ENCODE data around the gene ZNF614. TPM values are rescaled to one million over a fixed set of nuclear protein-coding genes. Genes with fewer than 3 reads are reported as not detected.
A peak's percentile ranks its signal among the peaks of the same experiment; 100 is the strongest.
"Not testable (repeated sequence)": the region's sequence is repeated elsewhere in the genome, so short reads cannot be mapped to it uniquely, and the experiment has no call there.

ZNF614 gene
- polyA plus RNA-seq (ENCODE audit: insufficient read length in 3 of 3) = 10 to 100 TPM; 17.3 to 19.0 (median 17.8) TPM

DNA sequence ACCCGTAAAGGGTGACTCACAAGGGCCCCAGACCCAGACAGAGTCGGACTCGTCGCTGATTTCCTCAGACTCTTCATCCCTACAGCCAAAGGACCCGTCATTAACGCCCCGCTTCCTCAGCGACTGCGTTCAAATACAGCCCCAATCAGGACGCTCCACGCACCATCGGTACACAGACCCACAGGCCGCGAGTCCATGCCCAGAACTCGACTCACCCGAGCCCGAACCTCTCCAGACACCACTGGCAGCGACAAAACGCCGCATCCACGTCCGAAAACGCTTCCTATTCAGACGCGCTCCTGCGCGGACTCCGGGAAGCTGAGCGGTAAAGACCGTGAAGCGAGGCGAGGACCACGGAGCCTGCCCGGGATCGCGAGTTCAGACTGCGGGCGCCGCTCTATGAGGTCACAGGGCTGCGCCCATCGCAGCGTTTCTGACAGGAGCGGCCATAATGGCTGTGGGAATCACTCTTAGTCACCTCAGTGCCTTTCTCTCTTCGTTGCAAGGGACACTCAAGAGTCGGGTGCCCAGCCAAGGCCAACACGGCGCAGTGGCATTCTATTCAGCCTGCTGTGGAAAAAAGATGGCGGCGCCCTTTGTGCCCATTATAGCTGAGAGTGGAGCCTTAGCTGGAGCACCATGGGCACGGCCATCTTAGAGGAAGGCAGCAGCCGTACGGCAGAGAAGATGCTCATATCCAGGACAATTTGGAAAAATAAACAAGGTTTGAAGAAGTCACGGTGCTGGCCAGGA is at the start of gene ZNF614:
Gene ZNF614 (minus strand): TSS at position 353 of the 753 bp plus-strand sequence. CDS start 2,634 bp downstream, outside the sequence.
- DNase-seq (ENCODE audit: low read depth in 3 of 3, low spot score in 2 of 3) = peak; percentile 87 to 91 (median 91)

DNA sequence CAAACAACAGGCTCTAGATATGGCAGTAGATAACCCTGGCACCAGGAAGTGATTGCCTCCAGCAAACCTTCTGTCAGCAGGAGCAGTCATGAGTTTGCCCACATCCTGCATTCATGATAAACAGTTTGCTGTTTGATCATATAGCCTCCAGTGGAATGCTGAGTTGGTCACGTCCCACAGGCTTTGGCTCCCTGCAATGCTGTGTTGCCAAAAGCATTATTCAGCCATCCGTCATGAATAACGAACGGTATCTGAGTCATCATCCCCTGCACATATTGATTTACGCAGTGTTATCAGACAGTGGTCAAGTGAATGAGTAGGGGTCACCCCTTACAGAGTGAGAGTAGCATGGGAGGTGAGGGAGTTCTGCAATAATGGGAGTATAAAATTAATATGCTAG is 42.3 kb upstream of the ZNF614 start:
- no peak for DNase-seq (ENCODE audit: low read depth in 3 of 3, low spot score in 2 of 3)

DNA sequence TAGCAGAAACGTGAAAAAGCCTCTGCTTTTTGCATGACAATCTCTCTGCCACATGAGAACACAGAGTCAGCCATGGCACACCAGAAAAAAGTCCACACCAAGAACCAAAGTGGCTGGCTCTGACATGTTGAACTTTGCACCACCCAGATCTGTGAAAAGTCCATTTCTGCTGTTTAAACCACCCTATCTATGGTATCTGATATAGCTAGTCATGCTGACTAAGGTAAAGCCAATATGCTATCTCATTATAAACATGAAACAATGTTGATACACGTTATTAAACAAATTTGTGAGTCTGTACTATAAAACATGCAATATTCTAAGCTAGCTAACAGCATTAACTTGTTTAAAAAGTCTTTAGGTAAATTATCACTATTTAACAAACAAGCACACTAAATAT is 41.5 kb upstream of the ZNF614 start:
- DNase-seq (ENCODE audit: low read depth in 3 of 3, low spot score in 2 of 3) = no peak

DNA sequence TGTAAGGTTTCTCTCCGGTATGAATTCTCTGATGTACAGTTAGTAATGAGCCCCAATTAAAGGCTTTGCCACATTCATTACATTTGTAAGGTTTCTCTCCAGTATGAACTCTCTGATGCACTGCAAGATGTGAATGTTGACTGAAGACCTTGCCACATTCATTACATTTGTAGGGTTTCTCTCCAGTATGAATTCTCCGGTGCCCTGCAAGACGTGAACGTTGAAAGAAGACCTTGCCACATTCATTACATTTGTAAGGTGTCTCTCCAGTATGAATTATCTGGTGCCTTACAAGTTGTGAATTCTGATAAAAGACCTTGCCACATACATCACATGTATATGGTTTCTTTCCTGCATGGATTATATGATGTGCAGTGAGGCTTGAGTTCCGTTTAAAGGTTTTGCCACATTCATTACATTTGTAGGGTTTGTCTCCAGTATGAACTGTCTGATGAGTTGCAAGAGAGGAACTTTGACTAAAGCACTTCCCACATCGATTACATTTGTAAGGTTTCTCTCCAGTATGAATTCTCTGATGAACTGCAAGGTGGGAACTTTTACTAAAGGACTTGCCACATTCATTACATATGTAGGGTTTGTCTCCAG is 38.2 kb upstream of the ZNF614 start:
- DNase-seq (ENCODE audit: low read depth in 3 of 3, low spot score in 2 of 3) = no peak

DNA sequence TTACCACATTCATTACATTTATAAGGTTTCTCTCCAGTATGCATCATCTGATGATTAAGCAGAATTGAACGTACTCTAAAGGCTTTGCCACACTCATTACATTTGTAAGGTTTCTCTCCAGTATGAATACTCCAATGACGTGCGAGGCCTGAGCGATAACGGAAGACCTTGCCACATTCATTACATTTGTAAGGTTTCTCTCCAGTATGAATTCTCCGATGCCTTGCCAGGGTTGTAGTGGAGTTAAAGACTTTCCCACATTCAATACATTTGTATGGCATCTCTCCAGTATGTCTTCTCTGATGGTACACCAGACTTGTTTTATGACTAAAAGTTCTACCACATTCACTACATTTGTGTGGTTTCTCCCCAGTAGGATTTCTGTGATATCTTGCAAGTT is 37.2 kb upstream of the ZNF614 start:
- no peak for DNase-seq (ENCODE audit: low read depth in 3 of 3, low spot score in 2 of 3)

DNA sequence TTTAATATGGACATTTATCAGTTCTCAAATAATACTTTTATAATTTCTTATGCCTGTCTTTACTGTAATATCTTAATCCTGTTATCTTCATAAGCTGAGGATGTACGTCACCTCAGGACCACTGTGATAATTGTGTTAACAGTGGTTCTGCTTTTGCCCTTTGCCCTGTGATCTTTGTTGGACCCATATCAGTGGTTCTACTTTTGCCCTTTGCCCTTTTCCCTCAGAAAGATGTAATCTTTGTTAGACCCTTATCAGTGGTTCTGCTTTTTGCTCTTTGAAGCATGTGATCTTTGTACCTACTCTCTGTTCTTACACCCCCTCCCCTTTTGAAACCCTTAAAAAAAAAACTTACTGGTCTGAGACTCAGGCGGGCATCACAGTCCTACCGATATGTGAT is 28.3 kb upstream of the ZNF614 start:
- DNase-seq (ENCODE audit: low read depth in 3 of 3, low spot score in 2 of 3) = not testable (repeated sequence)

DNA sequence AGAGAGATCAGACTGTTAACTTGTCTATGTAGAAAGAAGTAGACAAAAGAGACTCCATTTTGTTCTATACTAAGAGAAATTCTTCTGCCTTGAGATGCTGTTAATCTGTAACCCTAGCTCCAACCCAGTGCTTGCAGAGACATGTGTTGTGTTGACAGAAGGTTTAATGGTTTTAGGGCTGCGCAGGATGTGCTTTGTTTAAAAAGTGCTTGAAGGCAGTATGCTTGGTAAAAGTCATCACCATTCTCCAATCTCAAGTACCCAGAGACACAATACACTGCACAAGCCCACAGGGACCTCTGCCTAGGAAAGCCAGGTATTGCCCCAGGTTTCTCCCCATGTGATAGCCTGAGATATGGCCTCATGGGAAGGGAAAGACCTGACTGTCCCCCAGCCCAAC is 23.6 kb upstream of the ZNF614 start:
- DNase-seq (ENCODE audit: low read depth in 3 of 3, low spot score in 2 of 3) = not testable (repeated sequence)

DNA sequence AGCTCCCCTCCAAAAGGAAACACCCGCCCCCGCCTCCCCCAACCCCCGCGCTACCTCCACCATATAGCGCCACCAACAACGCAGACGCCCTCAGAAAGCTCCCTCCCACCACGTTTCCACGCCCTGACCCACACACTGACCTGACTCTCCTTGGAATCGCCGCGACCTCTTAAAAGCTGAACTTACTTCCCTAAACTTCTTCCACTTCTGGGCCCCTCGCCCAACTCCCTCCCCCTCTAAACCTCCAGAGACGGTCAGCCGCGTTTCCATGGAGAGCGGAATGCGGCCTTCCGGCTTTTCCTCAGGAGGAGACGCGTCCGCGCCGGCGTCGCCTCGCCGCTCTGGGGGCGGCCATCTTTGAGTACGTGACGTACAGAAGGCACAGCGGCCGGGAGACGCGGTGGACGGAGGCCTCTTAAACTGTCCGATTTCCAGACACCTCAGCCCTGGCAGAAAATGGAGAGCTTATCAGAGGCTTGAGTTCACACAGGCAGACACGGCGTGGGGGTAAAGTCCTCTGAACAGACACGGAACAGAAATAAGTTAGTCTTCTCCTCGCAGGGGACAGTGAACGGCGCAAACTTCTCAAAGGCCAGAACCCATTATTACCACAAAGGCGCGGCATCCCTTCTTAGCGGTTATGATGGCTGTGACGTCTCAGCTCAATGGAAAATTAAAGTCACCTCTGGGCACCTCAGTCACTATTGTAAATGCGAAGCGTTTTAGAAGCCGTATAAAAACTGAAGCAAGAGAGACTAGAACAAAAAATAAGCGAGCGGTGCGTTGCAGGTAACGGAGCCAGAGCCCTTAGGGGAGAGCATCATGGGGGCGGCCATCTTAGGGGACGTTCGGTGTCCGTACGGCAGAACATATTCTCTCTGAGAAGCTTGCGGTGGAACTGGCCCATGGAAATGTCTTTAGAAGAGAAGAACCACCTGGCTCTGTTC is 20.6 kb upstream of the ZNF614 start, which contains the start of gene ZNF432:
Gene ZNF432 (minus strand): TSS at position 284 of the 947 bp plus-strand sequence. CDS start 1,970 bp downstream, outside the sequence.
- peak; percentile 94 to 98 (median 96) for DNase-seq (ENCODE audit: low read depth in 3 of 3, low spot score in 2 of 3)

DNA sequence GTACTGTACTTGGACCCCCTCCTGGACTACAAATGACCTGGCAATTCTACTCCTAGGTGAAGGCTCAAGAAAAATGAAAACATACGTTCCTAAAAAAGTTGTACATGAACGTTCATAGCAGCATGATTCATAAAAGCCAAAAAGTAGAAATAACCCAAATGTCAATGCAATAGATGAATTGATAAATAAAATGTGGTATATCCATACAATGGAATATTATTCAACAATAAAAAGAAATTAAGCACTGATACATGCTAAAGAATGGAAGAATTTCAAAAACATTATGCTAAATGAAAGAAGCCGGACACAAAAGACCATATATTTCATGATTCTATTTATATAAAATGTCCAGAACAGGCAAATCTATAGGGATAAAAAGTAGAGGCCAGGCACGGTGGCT is 11.0 kb upstream of the ZNF614 start:
- DNase-seq (ENCODE audit: low read depth in 3 of 3, low spot score in 2 of 3) = no peak

DNA sequence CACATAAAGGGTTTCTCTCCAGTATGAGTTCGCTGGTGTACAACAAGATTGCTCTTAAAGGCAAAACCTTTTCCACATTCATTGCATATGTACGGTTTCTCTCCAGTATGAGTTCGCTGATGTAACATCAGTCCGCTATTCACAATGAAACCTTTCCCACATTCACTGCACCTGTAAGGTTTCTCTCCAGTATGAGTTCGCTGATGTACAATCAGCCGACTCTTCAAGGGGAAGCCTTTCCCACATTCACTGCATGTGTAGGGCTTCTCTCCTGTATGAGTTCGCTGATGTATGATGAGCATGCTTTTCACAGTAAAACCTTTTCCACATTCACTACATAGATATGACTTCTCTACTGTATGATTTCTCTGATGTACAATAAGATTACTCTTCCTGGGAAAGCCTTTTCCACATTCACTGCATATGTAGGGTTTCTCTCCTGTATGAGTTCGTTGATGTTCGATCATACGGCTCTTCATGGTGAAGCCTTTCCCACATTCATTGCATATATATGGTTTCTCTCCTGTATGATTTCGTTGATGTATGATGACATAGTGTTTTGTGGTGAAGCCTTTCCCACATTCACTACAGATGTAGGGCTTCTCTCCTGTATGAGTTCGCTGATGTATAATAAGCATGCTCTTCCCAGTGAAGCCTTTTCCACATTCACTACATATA is 6.0 kb upstream of the ZNF614 start:
- DNase-seq (ENCODE audit: low read depth in 3 of 3, low spot score in 2 of 3) = no peak

DNA sequence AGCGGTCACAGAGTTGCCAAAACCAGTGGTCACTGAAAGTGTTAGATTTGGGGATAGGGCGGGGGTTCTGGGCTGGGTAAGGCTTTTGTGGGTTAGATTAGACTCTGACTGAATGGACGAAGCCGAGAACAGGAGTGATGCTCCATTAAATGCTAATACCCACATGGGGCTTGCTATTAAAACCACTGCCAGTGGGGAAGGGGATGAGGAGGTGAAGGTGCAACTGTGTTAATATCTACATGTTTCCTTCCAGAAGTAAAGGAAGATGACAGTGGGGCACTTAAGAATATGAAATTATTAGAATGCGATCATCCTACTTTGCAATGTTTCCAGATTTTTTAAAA is 573 bp upstream of the ZNF614 start:
- no peak for DNase-seq (ENCODE audit: low read depth in 3 of 3, low spot score in 2 of 3)

DNA sequence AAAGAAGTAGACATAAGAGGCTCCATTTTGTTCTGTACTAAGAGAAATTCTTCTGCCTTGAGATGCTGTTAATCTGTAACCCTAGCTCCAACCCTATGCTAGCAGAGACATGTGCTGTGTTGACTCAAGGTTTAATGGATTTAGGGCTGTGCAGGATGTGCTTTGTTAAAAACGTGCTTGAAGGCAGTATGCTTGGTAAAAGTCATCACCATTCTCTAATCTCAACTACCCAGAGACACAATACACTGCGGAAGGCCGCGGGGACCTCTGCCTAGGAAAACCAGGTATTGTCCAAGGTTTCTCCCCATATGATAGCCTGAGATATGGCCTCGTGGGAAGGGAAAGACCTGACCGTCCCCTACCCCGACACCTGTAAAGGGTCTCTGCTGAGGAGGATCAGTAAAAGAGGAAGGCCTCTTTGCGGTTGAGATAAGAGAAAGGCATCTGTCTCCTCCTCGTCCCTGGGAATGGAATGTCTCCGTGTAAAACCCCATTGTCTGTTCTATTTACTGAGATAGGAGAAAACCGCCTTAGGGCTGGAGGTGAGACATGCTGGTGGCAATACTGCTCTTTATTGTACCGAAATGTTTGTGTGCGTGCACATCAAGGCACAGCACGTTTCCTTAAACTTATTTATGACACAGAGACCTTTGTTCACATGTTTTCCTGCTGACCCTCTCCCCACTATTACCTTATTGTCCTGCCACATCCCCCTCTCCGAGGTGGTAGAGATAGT is 1.8 kb downstream of the ZNF614 start:
- DNase-seq (ENCODE audit: low read depth in 3 of 3, low spot score in 2 of 3) = not testable (repeated sequence)

DNA sequence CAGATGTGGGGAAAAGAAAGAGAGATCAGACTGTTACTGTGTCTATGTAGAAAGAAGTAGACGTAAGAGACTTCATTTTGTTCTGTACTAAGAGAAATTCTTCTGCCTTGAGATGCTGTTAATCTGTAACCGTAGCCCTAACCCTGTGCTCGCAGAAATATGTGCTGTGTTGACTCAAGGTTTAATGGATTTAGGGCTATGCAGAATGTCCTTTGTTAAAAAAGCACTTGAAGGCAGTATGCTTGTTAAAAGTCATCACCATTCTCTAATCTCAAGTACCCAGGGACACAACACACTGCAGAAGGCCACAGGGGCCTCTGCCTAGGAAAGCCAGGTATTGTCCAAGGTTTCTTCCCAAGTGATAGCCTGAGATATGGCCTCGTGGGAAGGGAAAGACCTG is 3.7 kb downstream of the ZNF614 start:
- DNase-seq (ENCODE audit: low read depth in 3 of 3, low spot score in 2 of 3) = not testable (repeated sequence)

DNA sequence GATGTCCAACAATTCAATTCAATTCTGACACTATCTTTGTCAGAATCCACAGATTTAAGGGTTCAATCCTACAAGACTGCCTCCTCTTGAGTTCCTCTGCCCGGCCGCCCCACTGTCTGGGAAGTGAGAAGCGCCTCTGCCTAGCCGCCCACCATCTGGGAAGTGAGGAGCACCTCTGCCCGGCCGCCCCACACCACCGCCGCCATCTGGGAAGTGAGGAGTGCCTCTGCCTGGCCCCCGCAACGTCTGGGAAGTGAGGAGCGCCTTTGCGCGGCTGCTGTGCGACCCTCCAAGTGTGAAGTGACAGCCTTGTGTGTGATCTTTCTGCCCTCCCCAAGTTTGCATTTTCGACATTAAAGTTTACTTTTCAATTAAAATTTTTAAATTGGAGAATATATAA is 6.0 kb downstream of the ZNF614 start:
- DNase-seq (ENCODE audit: low read depth in 3 of 3, low spot score in 2 of 3) = no peak

DNA sequence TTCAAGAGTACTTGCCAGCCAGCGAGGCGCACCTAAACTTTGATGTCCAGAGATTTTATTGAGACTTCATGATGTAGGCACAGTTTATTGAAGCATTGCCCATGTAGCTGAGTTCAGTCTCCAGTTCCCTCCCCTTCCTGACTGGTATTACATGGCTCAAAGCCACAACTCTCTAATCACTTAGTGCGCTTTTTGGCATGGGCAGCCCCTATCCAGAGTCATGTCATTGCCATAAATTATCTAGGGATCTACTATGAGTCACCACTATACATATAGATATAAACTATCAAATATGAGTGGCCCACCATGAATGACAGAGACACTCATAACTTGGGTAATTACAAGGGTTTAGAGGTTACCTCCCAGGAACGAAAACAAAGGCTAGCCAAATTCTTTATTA is 7.7 kb downstream of the ZNF614 start:
- no peak for DNase-seq (ENCODE audit: low read depth in 3 of 3, low spot score in 2 of 3)

DNA sequence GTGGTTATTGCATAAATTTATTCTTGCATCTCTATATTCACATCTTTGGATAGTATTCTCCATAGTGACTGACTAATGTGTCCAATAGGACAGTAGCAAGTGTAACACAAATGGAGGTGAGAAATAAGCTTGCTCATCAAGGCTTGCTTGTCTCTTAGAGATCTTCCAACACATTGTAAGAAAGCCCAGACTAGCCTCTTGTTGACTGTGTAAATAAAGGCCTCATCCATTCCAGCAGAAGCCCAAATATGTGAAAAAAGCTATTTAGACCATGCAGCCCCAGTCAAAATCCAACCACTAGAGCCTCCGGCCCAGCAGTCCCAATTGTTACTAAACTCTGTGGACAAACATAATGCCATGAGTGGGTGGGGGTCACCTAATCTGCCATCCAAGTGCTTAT is 17.5 kb downstream of the ZNF614 start:
- DNase-seq (ENCODE audit: low read depth in 3 of 3, low spot score in 2 of 3) = no peak

DNA sequence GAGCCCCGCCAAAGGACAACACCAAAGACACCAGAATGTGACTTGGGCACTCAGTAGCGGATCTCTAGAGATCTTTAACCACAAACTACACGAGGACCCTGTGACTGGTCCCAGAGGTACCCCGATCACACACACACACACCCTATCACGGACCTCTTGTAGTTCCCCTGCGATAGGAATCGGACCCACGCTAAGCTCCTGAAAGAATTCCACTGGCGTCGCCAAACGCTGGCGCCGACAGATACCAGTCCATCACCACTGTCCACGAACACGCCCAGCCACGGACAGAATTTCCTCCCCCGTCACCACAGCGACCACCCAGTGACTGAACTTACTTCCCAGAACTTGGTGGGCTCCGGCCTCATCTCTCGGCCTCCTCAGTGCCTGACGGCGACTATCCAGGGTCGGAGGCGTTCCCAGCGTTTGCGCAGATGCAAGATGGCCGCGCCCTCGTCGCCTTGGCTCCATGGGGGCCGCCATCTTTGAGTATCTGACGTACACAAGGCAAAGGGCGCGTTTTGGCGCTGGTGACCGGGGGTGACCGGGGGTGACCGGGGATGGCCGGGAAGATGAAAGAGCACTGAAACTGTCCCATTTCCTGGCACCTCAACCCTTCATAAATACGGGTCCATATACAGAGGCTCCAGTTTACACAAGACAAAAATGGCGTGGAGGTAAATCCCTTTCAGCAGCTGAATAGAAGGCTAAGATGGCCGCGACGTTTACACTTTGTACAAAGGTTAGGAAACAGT is 20.2 kb downstream of the ZNF614 start, which contains the start of gene ZNF615:
Gene ZNF615 (minus strand): TSS at position 406 of the 752 bp plus-strand sequence. CDS start 4,500 bp downstream, outside the sequence.
- DNase-seq (ENCODE audit: low read depth in 3 of 3, low spot score in 2 of 3) = peak; percentile 84 to 87 (median 85)

DNA sequence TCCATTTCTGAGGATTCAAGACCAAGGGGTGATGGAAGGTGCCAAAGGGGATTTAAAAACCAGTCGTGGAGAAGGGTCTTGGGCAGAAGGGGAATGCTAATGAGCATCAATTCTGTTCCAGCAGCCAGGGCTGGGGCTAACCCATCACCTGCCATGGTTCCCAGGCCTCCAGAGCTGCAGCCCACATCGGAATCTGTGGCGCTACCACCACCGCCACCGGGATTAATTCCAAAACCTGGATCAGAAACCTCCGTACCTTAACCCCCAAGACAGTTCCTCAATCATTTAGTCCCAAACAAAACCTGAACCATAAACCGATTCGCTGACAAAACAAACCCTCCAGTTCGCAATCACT is 20.8 kb downstream of the ZNF614 start:
- peak in 1 of 3 donors; percentile 23 for DNase-seq (ENCODE audit: low read depth in 3 of 3, low spot score in 2 of 3)

DNA sequence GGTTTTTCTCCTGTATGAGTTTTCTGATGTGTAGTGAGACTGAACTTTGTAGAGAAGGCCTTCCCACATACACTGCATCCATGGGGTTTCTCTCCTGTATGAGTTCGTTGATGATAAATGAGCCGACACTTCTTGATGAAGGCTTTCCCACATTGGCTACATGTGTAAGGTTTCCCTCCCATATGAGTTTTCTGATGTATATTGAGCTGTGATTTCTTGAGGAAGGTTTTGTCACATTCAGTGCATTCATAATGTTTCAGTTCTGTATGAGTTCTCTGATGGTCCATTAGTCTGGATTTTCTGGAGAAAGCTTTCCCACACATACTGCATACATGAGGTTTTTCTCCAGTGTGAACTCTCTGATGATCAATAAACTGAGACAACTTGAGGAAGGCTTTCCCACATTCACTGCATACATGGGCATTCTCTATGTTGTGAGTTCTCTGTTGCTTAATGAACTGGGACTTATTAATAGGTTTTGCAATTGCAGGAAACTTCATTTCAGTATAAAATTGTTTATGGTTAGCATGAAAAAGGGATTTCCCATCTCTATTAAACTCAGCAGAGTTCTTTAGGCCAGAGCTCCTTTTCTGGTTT is 34.0 kb downstream of the ZNF614 start:
- DNase-seq (ENCODE audit: low read depth in 3 of 3, low spot score in 2 of 3) = no peak

Measured in right renal cortex interstitium (tissue), 3 donors.